Hepatocyte (in vitro differentiated cells): Measurements from ENCODE around the gene PTGES2. TPM values are rescaled to one million over a fixed set of nuclear protein-coding genes. Genes with fewer than 3 reads are reported as not detected.

Experiments used
- DNase-seq: peaks from one replicate; pipeline ENCODE4 v3.0.0-alpha.2; 2016; ENCODE audit warnings: low spot score
- H2AFZ ChIP-seq: fragments of 200-600 bp; sonication (generic); 2 replicates; pipeline ENCODE4 v1.6.0; 2016; ENCODE audit warnings: antibody characterized with exemption, mild to moderate bottlenecking
- H3K27ac ChIP-seq: fragments of 200-600 bp; sonication (generic); 2 replicates; pipeline ENCODE4 v1.5.1; 2016; ENCODE audit warnings: mild to moderate bottlenecking
- H3K27me3 ChIP-seq: fragments of 200-600 bp; sonication (generic); 2 replicates; pipeline ENCODE4 v1.6.1; 2016
- H3K36me3 ChIP-seq: fragments of 200-600 bp; sonication (generic); replicated peaks from 2 replicates; pipeline ENCODE4 v1.5.1; 2016; ENCODE audit warnings: low read depth; ENCODE audit not compliant: insufficient read depth
- H3K4me1 ChIP-seq: fragments of 200-600 bp; sonication (generic); 2 replicates; pipeline ENCODE4 v1.5.1; 2016; ENCODE audit warnings: mild to moderate bottlenecking, moderate library complexity; ENCODE audit not compliant: insufficient read depth
- H3K4me2 ChIP-seq: fragments of 200-600 bp; sonication (generic); 2 replicates; pipeline ENCODE4 v1.6.0; 2016
- H3K4me3 ChIP-seq: fragments of 200-600 bp; sonication (generic); 2 replicates; pipeline ENCODE4 v1.5.1; 2016; ENCODE audit warnings: mild to moderate bottlenecking
- H3K79me2 ChIP-seq: fragments of 200-600 bp; sonication (generic); 2 replicates; pipeline ENCODE4 v1.6.0; 2017; ENCODE audit warnings: mild to moderate bottlenecking
- H3K9me2 ChIP-seq: fragments of 200-600 bp; sonication (generic); replicated peaks from 2 replicates; pipeline ENCODE4 v1.6.0; 2017; ENCODE audit warnings: mild to moderate bottlenecking; ENCODE audit not compliant: insufficient read depth
- H3K9me3 ChIP-seq: fragments of 200-600 bp; sonication (generic); 2 replicates; pipeline ENCODE4 v1.5.1; 2016; ENCODE audit warnings: low read depth, mild to moderate bottlenecking
- H4K20me1 ChIP-seq: fragments of 200-600 bp; sonication (generic); 2 replicates; pipeline ENCODE4 v1.6.0; 2016; ENCODE audit warnings: mild to moderate bottlenecking; ENCODE audit not compliant: insufficient read depth, poor library complexity, severe bottlenecking
- EZH2 ChIP-seq: fragments of 200-600 bp; sonication (generic); IDR thresholded peaks from 2 replicates; pipeline ENCODE4 v1.6.1; 2016; ENCODE audit warnings: antibody characterized with exemption, mild to moderate bottlenecking, borderline replicate concordance
- EZH2phosphoT487 ChIP-seq: fragments of 200-600 bp; sonication (generic); IDR thresholded peaks from one replicate; pipeline ENCODE4 v1.6.1; 2018; ENCODE audit warnings: antibody characterized with exemption, mild to moderate bottlenecking, low read depth, moderate library complexity; ENCODE audit not compliant: unreplicated experiment, severe bottlenecking
- WGBS: methylation state at CpG from one replicate; pipeline ENCODE4 v1.1.6; 2016; ENCODE audit warnings: low lambda C conversion rate; ENCODE audit errors: missing lambda C conversion rate; 5-methylcytosine and 5-hydroxymethylcytosine counted together
- polyA plus RNA-seq: library from polyadenylated mRNA; unstranded; fragments of >200 nt; fragmentation: Nextera tagmentation; extraction: Ambion mirVana; gene quantifications from 2 replicates; pipeline ENCODE4 v1.2.1, GENCODE V29; 2016
- total RNA-seq: library from RNA; depleted of rRNA; stranded (reverse); fragments of >200 nt; gene quantifications from 2 replicates; pipeline ENCODE4 v1.2.3, GENCODE V29; 2014
- TF ChIP-seq, protein P1 (sequence below): fragments of 200-600 bp; sonication (generic); IDR thresholded peaks from 2 replicates; pipeline ENCODE4 v1.5.1; 2016; ENCODE audit warnings: antibody characterized with exemption, mild to moderate bottlenecking; ENCODE audit not compliant: poor library complexity

The PTGES2 gene
- total and polyA plus RNA-seq, 2 experiments from 2014 or later: 29.4 to 68.1 TPM

- no peaks in the 10 kb centered on the region for H3K36me3 ChIP-seq
- no peak overlapping the region for H3K4me2 ChIP-seq
- TF ChIP-seq EZH2: no peak
- no peak for TF ChIP-seq EZH2phosphoT487
- TF ChIP-seq, protein P1, sequence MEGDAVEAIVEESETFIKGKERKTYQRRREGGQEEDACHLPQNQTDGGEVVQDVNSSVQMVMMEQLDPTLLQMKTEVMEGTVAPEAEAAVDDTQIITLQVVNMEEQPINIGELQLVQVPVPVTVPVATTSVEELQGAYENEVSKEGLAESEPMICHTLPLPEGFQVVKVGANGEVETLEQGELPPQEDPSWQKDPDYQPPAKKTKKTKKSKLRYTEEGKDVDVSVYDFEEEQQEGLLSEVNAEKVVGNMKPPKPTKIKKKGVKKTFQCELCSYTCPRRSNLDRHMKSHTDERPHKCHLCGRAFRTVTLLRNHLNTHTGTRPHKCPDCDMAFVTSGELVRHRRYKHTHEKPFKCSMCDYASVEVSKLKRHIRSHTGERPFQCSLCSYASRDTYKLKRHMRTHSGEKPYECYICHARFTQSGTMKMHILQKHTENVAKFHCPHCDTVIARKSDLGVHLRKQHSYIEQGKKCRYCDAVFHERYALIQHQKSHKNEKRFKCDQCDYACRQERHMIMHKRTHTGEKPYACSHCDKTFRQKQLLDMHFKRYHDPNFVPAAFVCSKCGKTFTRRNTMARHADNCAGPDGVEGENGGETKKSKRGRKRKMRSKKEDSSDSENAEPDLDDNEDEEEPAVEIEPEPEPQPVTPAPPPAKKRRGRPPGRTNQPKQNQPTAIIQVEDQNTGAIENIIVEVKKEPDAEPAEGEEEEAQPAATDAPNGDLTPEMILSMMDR: no peak
- H3K4me1 ChIP-seq: no peaks in the 10 kb centered on the region
- no peak for DNase-seq
- no peak overlapping the region for H3K4me3 ChIP-seq
- no peaks in the 10 kb centered on the region for H3K9me3 ChIP-seq
- no peak overlapping the region for H3K27ac ChIP-seq
- no peaks in the 10 kb centered on the region for H3K79me2 ChIP-seq
- WGBS: 93% methylated on average over 8 of the region's 8 CpGs
- no peaks in the 10 kb centered on the region for H4K20me1 ChIP-seq
- no peaks in the 10 kb centered on the region for H3K9me2 ChIP-seq
- no peaks in the 10 kb centered on the region for H3K27me3 ChIP-seq
- no peak overlapping the region for H2AFZ ChIP-seq
Measured at GRCh38 chr9:128169925-128170324, 42.4 kb upstream of the PTGES2 start.

DNA sequence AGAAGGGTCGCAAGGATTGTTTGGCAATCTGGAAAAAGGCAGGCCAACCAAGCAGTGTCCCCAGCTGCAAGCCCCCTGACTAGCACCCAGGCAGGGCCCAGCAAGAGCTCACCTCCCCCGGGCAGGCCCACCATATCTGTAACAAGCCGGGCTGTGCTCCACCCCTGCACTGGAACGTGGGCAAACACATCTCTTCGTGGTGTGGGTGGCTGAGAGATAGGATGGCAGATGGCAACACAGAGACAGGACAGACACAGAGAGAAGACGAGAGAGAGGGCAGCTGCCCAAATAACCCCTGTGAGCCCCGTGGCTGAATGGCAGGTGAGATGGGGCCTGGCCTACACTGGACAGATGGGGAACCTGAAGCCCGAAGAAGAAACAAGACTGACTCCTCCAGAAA lies 42.0 kb upstream of the PTGES2 start:
- Histone ChIP-seq H3K36me3 (no peaks in the 10 kb centered on the region), H2AFZ (no peak overlapping the region), H3K27ac (no peak overlapping the region), H3K79me2 (no peaks in the 10 kb centered on the region), H3K9me3 (no peaks in the 10 kb centered on the region), H3K27me3 (no peaks in the 10 kb centered on the region), H4K20me1 (no peaks in the 10 kb centered on the region), H3K4me2 (no peak overlapping the region), H3K4me3 (no peak overlapping the region), H3K9me2 (no peaks in the 10 kb centered on the region), H3K4me1 (no peaks in the 10 kb centered on the region)
- 93% methylated on average over 8 of the region's 8 CpGs for WGBS
- no peak for TF ChIP-seq EZH2phosphoT487
- TF ChIP-seq, protein P1: no peak
- no peak for TF ChIP-seq EZH2
- DNase-seq: no peak

- DNase-seq: no peak
- Histone ChIP-seq H3K79me2 (no peaks in the 10 kb centered on the region), H2AFZ (no peak overlapping the region), H4K20me1 (no peaks in the 10 kb centered on the region), H3K9me3 (no peaks in the 10 kb centered on the region), H3K27me3 (no peaks in the 10 kb centered on the region), H3K27ac (no peak overlapping the region), H3K36me3 (no peaks in the 10 kb centered on the region), H3K4me1 (no peaks in the 10 kb centered on the region), H3K9me2 (no peaks in the 10 kb centered on the region), H3K4me3 (no peak overlapping the region), H3K4me2 (no peak overlapping the region)
- TF ChIP-seq EZH2 (no peak), EZH2phosphoT487 (no peak)
- TF ChIP-seq, protein P1: no peak
- WGBS: 97% methylated on average over 7 of the region's 8 CpGs
Measured at GRCh38 chr9:128168731-128169308, 41.3 kb upstream of the PTGES2 start.

GRCh38 chr9:128167209-128167608 lies 39.7 kb upstream of the PTGES2 start:
- TF ChIP-seq EZH2phosphoT487 (no peak), EZH2 (no peak)
- TF ChIP-seq, protein P1: no peak
- Histone ChIP-seq H3K36me3 (no peaks in the 10 kb centered on the region), H3K4me3 (no peak overlapping the region), H3K27me3 (no peaks in the 10 kb centered on the region), H4K20me1 (no peaks in the 10 kb centered on the region), H2AFZ (no peak overlapping the region), H3K79me2 (no peaks in the 10 kb centered on the region), H3K9me2 (no peaks in the 10 kb centered on the region), H3K9me3 (no peaks in the 10 kb centered on the region), H3K27ac (no peak overlapping the region), H3K4me1 (no peaks in the 10 kb centered on the region), H3K4me2 (no peak overlapping the region)
- WGBS: 100% methylated on average over 4 of the region's 4 CpGs
- no peak for DNase-seq
